Hematopoietic multipotent progenitor cell (in vitro differentiated cells): Measurements from ENCODE around the gene PSTPIP2. TPM values are rescaled to one million over a fixed set of nuclear protein-coding genes. Genes with fewer than 3 reads are reported as not detected.
A peak's percentile ranks its signal among the peaks of the same experiment; 100 is the strongest.
"Not testable (repeated sequence)": the region's sequence is repeated elsewhere in the genome, so short reads cannot be mapped to it uniquely, and the experiment has no call there.

ENCODE experiments used
- DNase-seq, 3 donors: peaks; one replicate each; pipeline ENCODE4 v3.0.0-alpha.2; 2011 to 2015; ENCODE audit warnings: low read depth in 2 of 3, low spot score in 2 of 3
- total RNA-seq: library from RNA; depleted of rRNA; stranded (reverse); fragments of >200 nt; gene quantifications from one replicate; pipeline ENCODE4 v1.2.3, GENCODE V29; 2012

Gene PSTPIP2, protein sequence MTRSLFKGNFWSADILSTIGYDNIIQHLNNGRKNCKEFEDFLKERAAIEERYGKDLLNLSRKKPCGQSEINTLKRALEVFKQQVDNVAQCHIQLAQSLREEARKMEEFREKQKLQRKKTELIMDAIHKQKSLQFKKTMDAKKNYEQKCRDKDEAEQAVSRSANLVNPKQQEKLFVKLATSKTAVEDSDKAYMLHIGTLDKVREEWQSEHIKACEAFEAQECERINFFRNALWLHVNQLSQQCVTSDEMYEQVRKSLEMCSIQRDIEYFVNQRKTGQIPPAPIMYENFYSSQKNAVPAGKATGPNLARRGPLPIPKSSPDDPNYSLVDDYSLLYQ
- total RNA-seq, result 18.3 TPM

DNA sequence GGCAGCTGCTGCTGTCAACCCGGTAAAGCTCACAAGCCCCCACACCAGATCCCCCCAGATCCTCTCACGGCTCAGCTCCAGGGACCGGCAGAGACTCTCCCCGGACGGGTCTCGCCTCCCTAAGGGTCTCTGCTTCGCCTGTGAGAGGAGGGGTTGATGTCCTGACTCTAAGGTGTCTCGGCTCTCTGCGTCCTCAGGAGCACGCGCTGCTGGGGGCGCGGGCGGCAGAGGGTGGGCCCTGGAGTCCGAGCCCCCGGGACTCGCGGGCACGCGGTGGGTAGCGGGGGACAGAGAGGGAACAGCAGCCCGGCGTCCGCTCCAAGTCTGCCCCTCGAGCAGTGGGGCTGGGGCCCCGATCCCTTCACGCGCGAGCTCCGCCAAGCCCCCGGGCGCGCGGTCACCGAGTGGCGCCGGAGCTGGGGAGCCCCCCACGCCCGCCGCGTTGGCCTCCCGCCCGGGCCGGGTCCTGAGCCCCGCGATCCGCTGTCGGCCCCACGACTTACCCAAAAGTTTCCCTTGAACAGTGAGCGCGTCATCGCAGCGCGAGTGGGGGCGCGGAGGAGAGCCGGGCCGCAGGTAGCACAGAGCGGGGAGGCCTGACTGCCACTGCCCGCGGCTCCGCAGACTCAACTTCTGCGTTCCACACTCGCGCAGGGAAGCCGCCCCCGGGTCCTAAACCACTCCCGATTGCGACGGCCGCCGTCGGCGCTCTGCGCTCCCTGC is at the start of gene PSTPIP2:
TSS of gene PSTPIP2 (minus strand) at position 608 of the 723 bp plus-strand sequence. CDS start at position 536, 72 bp downstream.
- DNase-seq, result peak in 2 of 3 donors; percentile 72 to 79

DNA sequence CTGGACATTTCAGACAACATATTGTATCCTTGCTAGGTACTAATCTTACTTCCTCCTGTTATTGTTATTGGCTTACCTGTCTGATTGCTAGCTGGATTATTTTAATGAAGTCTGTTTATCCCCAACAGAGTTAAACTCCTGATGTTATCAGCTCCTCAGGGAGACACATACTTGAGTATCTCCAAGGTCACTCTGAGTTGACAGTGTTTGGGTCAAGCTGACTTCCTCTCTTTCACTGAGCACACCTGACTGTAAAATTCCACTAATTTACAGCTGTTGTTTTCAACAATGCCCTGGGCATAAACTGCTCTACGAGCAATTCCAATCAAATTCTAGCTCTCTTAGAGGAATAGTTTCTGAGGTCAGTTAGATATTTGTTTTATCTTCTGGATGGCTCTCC is 41.7 kb upstream of the PSTPIP2 start:
- no peak for DNase-seq

DNA sequence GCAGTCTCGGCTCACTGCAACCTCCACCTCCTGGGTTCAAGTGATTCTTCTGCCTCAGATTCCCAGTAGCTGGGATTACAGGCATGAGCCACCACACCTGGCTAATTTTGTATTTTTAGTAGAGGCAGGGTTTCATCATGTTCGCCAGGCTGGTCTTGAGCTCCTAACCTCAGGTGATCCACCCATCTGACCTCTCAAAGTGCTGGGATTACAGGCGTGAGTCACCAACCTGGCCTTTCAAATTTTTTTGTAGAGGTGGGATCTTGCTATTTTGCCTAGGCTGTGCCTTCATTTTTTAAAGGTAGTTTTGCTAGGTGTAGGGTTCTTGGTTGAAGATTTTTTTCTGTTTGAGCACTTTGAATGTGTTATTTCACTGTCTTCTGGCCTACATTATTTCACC is 38.3 kb upstream of the PSTPIP2 start:
- no peak for DNase-seq

DNA sequence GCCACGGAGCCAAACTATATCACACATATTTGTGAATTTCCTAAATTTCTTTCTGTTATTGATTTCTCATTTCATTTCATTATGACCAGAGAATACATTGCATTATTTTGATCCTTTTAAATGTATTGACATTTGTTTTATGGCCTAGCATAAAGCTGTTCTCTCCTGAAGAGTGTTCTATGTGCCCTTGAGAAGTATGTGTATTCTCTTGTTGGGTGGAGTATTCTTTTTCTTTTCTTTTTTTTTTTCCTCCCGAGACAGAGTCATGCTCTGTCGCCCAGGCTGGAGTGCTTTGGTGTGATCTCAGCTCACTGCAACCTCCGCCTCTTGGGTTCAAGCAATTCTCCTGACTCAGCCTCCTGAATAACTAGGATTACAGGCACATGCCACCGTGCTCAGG is 37.3 kb upstream of the PSTPIP2 start:
- DNase-seq, result no peak

DNA sequence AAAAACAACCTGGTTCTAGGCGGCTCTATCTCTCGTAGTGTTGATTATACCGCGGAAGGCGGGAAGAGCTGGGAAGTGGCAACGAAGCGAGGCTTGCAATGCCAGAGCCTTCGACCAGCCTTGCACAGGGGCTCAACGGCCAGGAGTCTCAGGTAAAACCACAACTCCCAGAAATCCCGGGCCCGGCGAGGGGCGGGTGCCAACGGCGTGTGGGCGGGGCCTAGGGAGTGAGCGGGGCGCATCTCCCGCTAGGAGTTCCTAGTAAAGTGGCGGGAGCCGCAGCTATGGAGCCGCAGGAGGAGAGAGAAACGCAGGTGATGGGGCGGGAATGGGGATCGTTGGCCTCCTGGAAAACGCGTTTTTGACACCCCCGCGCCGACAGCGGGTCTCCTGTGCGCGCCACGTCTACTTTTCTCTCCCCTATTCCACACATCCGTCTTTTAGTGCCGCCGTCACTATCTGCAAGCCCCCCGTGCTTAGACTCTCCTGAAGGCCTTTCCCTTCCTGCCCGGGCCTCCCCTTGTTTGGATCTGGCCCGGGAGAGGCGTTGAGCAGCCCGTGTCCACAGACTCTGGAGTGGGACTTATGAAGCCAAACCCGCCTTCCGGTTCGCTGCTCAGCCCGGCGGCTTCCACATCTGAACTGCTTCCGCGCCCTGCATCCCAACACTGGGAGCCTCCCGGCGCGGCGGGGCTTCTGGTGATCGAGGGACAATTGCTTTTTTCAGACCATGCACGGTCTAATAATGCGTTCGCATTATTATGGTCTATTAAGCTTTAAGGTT is 32.3 kb upstream of the PSTPIP2 start, which contains the start of gene HAUS1:
TSS of gene HAUS1 (plus strand) at position 258 of the 784 bp plus-strand sequence. CDS start at position 285, 27 bp downstream.
- DNase-seq, result peak; percentile 31 to 73 (median 70)

DNA sequence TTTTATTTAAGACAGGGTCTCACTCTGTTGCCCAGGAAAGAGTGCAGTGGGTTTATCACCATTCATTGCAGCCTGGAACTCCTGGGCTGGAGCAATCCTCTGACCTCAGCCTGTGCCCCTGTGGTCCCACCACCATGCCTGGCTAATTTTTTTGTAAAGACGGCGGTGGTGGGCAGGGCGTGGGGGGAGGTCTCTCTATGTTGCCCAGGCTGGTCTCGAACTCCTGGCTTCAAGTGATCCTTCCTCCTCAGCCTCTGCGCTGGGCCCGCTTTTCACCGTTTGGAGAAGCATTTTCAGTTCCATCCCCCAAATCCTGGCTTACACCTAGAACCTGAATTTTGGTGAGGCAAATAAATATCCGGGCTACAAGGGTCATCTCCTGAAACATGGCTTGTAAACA is 27.4 kb upstream of the PSTPIP2 start:
- DNase-seq, result no peak

DNA sequence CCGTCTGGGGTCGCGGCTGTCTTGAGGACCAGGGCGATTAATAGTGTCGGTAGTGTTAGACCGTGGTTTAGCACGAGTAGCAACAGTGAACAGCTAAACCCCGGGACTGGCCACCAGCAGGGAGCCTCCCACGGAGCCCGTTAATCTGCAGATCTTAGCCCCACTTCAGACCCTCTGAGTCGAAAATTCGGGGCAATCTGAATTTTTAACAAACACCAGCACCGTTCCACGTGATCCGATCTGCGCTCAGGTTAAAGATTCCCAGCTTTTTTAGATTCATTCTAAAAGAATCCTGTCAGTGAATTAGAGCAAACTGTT is 26.5 kb upstream of the PSTPIP2 start:
- no peak for DNase-seq

DNA sequence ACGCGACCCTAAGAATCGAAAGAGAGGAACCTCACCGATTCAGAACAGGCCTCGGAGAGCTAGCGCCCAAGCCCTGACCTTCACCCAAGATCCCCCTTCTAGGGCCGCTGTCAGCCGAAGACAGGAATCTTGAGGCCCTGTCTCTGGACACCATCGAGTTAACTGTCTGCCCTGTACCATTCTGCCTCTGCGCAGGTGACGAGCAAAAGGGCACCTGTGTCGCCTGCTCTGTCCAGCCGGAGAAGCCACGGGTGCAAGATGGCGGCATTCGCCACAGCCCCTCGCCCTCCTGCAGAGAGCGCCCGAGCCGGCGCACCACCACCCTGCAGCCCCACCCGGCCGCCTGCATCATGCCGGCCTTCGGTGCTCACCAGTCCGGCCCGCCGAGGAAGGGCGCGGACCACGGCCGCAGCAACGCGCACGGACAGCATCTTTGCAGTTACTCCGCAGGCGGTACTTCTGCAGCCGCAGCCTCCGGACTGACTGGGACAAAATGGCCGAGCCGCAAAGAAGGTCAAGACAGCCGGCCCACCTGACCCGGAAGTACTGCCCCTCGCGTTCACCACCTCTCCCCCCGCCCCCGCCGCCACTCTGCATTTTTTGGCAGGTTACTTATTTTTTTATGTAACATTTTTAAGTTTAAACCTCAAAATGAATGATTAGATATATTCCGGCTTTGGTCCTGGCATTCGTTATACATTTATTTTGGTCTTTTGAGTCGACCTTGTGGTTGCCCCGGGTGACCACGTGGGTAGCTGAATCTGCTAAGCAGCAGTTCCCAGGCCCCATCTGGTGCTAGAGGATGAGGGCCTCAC is 25.9 kb upstream of the PSTPIP2 start, which contains the start of gene ATP5F1A:
TSS of gene ATP5F1A (minus strand) at position 496 of the 815 bp plus-strand sequence. CDS start at position 431, 65 bp downstream.
- DNase-seq, result peak; percentile 70 to 87 (median 86)

DNA sequence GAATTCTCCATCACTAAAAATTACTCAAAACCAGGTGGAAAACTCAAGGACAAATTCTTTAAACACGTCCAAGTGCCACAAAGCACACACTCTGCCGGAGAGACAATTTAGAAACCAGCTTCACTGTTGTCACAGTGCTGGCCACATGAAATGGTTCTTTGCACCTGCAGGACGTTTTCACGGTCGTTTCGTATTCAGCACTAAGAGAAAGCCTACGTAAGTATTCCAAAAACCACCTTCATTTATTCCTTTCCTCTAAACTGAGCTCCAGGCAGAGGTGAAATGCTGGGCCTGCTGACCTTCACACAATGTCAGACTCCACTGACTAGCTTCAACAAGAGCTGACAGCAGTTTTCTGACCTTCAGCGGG is 25.4 kb upstream of the PSTPIP2 start:
- DNase-seq, result no peak

DNA sequence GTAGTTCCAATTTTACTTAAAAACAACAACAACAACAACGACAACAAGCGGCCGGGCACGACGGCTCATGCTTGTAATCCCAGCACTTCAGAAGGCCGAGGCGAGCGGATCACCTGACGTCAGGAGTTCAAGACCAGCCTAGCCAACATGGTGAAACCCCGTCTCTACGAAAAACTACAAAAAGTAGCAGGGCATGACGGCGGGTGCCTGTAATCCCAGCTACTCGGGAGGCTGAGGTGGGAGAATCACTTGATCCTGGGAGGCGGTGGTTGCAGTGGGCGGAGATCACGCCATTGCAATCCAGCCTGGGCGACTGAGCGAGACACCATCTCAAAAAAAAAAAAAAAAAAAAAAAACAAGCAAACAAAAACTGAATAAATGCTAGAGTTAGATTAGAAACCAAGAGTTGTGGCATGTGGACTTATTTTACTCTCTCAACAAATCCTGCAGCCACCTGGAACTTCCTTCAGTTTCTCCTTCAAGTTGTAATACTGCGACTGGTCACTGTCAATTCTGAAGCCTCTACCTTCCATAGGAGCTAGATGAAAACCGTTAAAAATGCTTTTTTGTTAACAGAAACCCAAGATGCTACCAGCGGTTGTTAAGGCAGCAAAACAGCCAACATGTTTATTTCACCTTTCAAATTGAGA is 24.7 kb upstream of the PSTPIP2 start:
- no peak for DNase-seq

DNA sequence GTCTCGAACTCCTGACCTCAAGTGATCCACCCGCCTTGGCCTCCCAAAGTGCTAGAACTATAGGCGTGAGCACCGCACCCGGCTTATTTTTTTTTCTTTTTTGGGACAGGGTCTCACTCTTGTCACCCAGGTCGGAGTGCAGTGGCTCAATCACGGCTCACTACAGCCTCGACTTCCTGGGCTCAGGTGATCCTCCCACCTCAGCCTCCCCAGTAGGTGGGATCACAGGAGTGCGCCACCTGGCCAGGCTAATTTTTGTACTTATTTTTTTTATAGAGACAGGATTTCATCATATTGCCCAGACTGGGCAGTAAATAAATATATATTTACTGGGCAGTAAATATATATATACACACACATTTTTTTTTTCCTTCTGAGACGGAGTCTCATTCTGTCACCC is 23.5 kb upstream of the PSTPIP2 start:
- no peak for DNase-seq

DNA sequence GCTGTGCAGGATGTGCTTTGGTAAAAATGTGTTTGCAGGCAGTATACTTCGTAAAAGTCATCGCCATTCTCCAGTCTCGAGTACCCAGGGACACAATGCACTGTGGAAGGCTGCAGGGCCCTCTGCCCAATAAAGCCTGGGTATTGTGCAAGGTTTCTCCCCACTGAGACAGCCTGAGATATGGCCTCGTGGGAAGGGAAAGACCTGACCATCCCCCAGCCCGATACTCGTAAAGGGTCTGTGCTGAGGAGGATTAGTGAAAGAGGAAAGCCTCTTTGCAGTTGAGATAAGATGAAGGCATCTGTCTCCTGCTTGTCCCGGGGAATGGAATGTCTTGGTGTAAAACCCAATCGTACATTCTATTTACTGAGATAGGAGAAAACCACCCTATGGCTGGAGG is 16.4 kb upstream of the PSTPIP2 start:
- not testable (repeated sequence) for DNase-seq

DNA sequence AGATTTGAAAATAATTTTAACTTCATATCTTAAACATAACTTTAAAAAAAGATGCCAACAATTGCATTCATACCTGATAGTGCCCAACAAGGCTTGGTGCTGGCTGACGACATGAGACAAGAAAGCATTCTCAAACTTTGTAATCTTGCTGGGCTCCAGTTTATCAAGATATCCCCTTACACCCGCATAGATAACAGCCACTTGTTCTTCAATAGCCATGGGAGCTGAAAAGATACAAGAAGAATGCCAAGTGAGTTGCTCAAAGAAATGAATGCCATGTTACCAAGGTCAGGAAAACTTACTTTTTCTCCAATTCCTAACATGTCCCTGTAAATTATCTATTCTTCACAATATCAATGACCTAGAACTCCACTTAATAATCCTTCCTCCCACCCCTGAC is 12.4 kb upstream of the PSTPIP2 start:
- no peak for DNase-seq

DNA sequence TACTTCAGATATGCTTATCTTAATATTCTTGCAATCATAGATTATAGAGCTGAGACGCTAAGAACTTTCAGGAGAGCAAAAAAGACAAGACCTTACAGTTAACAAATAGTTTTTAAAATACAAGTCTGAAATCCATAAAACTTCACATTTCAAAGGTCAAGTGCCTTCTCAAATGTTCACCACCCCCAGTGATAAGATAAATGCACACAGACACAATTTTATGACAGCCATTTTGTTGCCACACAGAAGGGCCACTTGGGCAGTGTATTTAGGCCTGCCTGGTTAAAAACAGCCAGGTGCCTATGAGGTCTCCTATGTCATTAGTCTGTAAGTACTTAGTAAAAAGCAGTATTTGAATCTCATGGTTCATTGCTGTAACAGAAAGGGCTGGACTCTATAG is 8.1 kb upstream of the PSTPIP2 start:
- DNase-seq, result no peak

DNA sequence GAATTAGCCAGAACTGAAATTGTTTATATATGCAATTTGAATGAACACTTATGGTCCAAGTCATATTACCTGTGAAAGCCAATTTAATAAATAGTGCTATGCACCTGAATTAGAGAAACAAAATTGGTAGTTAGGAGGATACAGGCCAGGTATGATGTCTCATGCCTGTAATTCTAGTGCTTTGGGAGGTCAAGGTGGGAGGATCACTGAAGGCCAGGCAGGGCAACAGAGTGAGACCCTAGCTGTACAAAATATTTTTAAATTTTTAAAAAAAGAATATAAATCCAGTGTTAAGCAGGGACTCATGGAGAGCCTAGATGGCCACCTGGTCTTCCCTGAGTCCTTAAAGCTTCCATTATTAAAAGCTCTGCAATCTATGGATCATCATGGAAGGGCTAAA is 7.3 kb upstream of the PSTPIP2 start:
- no peak for DNase-seq

DNA sequence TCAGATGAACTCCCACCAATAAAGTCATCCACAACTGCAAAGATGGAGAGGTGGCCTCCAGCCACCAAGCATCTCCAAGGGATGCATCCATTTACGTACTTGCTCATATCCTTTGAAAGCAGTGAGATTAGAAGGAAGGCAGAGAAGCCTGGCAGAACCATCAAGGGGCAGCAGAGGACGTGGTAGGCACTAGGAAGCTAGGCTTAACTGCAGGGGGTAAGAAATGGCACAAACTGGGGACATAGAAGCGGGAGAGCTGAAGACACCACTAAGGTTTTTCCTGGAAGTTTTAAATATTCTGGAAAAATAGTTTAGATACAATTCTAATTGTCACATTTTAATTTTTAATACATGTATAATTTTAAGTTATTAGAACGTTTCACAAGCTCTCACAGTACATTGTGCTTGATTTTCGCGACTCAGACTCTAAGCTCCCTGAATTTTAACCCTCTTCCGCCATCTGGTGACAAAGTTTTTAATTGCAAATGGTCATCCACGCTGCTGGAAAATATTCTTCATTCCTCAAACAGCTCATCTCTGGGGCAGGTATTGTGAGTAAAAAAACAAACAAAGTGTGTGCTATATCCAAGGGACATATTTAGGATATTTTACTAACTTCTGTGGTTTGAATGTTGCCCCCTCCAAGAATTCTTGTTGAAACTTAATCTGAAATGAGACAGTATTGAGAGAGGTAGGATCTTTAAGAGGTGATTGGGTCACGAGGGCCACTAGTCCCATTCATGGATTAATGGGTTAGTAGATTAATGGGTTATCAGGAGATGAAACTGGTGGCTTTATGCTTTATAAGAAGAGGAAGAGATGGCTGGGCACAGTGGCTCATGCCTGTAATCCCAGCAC is 1.6 kb upstream of the PSTPIP2 start:
- peak; percentile 53 to 89 (median 59) for DNase-seq

DNA sequence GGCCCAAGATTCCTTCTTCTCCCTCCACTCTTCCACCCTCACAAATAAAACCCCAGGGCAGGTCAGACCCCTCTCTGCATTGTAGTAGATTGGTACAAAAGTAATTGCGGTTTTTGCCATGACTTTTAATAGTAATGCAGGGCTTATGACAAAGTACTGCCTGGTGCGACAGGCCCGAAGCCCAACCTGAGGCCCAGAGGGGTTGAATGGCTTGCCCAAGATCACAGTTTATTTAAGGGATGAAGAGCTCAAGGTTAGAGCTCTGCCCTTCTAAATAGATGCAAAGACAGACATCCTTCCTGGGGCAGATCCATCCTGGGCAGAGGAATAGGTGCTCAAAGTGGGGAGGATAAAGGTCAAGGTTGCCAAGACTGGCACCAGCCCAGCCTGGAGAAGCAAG is 899 bp upstream of the PSTPIP2 start:
- DNase-seq, result no peak

DNA sequence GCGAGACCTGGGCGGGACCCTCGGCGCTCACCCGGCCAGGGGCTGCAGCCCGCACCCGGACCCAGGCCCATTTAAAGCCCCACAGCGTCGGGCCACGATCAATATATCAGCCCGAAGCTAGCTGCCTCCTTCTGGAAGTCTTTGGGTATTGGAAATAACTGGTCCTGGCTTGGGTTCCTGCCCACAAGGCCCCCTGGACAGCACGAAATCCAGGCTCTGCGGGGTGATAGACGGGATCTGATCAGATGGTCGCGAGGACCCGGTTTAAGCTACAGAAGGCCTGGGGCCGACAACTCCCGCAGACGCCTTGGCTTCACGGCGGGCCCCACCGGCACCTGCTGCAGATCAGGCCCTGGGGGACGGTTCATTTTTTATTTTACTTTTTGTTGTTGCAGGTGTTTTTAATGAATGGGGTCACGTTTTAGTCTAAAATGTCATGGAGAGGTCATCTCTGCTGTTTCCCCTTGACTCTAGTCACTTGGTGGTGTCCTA is 362 bp upstream of the PSTPIP2 start:
- DNase-seq, result no peak
